Measurements from ENCODE around the gene FHIT.

DNA sequence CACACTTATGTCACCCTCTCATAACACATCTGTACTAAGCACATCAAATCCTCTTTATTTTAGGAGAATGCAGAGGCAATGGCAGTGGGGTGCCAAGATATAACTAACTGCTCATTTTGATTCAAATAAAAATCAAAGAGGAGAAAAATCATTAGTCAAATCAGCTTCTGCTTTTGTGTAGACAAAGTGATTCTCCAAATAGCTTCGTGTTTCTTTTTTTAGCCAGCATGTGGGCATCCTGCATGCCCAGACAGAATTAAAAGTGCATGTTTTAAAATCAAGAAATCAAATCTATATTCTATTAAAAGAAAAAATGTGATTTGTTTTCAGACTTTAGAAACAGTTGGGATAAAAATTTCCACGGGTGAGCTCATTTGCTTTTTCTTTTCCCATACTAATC is 1440.1 kb downstream of the FHIT start:
- TF ChIP-seq, protein P1, sequence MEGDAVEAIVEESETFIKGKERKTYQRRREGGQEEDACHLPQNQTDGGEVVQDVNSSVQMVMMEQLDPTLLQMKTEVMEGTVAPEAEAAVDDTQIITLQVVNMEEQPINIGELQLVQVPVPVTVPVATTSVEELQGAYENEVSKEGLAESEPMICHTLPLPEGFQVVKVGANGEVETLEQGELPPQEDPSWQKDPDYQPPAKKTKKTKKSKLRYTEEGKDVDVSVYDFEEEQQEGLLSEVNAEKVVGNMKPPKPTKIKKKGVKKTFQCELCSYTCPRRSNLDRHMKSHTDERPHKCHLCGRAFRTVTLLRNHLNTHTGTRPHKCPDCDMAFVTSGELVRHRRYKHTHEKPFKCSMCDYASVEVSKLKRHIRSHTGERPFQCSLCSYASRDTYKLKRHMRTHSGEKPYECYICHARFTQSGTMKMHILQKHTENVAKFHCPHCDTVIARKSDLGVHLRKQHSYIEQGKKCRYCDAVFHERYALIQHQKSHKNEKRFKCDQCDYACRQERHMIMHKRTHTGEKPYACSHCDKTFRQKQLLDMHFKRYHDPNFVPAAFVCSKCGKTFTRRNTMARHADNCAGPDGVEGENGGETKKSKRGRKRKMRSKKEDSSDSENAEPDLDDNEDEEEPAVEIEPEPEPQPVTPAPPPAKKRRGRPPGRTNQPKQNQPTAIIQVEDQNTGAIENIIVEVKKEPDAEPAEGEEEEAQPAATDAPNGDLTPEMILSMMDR (IDR thresholded peaks at IDR 0.05): no peak
- no peak for TF ChIP-seq EZH2phosphoT487 (IDR thresholded peaks at IDR 0.05)

Measured in neural progenitor cell (in vitro differentiated cells).